ENCODE data around the gene MCU.

Gene MCU

DNA sequence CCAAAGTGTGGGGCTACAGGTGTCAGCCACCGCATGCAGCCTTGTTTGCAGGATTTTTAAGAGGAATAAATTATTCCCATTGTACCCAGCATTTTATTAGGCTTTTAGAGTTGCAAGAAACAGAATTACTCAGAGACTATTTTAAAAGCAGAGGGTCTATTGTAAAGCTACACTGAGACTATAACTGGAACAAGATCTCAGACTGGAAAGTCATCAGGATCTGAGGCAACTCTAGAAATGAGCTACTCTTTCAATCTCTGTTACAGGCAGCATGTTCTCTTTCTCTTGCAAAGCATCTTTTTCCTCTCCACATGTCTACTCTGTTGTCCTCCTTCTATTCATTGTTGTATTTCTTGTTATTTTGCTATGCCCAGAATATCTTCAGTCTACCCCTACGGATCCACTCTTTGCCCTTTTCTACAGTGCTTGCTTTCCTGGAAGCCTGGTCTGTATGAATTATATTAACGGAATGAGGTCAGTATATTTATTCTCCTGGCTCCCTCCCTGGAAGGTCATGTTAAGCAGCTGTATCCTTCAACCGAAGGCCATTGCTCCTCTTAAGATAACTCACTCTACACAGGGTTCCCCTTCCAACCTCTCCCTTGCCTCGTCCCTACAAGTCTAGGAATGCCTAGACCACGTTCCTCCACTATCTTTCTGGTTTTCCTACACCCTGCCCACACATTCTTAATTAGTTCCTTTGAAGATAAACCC lies 38.4 kb upstream of the MCU start:
- Histone ChIP-seq H3K4me1 (ENCODE audit: control extremely low read depth in 1 of 4, control insufficient read depth in 4 of 4, insufficient read depth in 4 of 4, low read length in 3 of 4) (no peaks in the 10 kb centered on the region), H3K27me3 (replicated peaks in 2 of 5; ENCODE audit: control insufficient read depth in 4 of 5, insufficient read depth in 5 of 5, low read length in 4 of 5) (no peaks in the 10 kb centered on the region), H3K4me3 (ENCODE audit: control insufficient read depth in 1 of 7, extremely low read depth in 1 of 7, insufficient read depth in 4 of 7, low read depth in 2 of 7, low read length in 6 of 7) (no peak overlapping the region), H3K36me3 (ENCODE audit: control insufficient read depth in 4 of 4, insufficient read depth in 4 of 4, low read length in 3 of 4) (no peaks in the 10 kb centered on the region), H3K9me3 (ENCODE audit: control extremely low read depth in 1 of 5, control insufficient read depth in 4 of 5, insufficient read depth in 2 of 5, low read depth in 1 of 5, low read length in 4 of 5) (no peaks in the 10 kb centered on the region), H3K27ac (ENCODE audit: insufficient read depth in 1 of 2, low read depth in 1 of 2, low read length in 2 of 2, poor library complexity in 1 of 2, severe bottlenecking in 2 of 2) (no peak overlapping the region)
- WGBS (ENCODE audit: insufficient coverage): 80% methylated on average over 3 of the region's 6 CpGs
- ChIA-PET CTCF (no interaction called here), POLR2A (no interaction called here)
- no peak for DNase-seq

DNA sequence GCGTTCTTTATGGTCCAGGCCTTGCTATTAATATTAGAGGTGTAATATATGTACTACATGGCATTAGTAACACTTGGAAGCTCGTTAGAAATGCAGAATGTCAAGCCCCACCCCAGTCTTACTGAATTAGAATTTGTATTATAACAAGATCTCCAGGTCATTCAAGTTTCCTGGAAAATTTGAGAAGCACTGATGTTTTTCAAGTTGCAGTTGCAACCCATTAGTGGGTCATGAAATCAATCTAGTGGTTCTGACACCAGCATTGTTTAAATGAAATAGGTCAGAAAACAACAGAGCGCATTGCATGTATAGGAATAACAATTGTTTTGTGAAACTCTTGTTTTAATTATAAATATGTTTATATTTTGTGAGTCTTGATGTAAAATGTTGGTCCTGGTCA lies 37.2 kb upstream of the MCU start:
- WGBS (ENCODE audit: insufficient coverage): no CpG with 5 or more reads among the region's 3 CpGs
- CTCF ChIA-PET: no interaction called here
- H3K4me3 ChIP-seq (ENCODE audit: control insufficient read depth in 1 of 7, extremely low read depth in 1 of 7, insufficient read depth in 4 of 7, low read depth in 2 of 7, low read length in 6 of 7): no peak overlapping the region
- H3K27ac ChIP-seq (ENCODE audit: insufficient read depth in 1 of 2, low read depth in 1 of 2, low read length in 2 of 2, poor library complexity in 1 of 2, severe bottlenecking in 2 of 2): no peak overlapping the region
- no peaks in the 10 kb centered on the region for H3K27me3 ChIP-seq (replicated peaks in 2 of 5; ENCODE audit: control insufficient read depth in 4 of 5, insufficient read depth in 5 of 5, low read length in 4 of 5)
- POLR2A ChIA-PET: no interaction called here
- H3K9me3 ChIP-seq (ENCODE audit: control extremely low read depth in 1 of 5, control insufficient read depth in 4 of 5, insufficient read depth in 2 of 5, low read depth in 1 of 5, low read length in 4 of 5): no peaks in the 10 kb centered on the region
- no peaks in the 10 kb centered on the region for H3K4me1 ChIP-seq (ENCODE audit: control extremely low read depth in 1 of 4, control insufficient read depth in 4 of 4, insufficient read depth in 4 of 4, low read length in 3 of 4)
- no peak for DNase-seq
- no peaks in the 10 kb centered on the region for H3K36me3 ChIP-seq (ENCODE audit: control insufficient read depth in 4 of 4, insufficient read depth in 4 of 4, low read length in 3 of 4)

DNA sequence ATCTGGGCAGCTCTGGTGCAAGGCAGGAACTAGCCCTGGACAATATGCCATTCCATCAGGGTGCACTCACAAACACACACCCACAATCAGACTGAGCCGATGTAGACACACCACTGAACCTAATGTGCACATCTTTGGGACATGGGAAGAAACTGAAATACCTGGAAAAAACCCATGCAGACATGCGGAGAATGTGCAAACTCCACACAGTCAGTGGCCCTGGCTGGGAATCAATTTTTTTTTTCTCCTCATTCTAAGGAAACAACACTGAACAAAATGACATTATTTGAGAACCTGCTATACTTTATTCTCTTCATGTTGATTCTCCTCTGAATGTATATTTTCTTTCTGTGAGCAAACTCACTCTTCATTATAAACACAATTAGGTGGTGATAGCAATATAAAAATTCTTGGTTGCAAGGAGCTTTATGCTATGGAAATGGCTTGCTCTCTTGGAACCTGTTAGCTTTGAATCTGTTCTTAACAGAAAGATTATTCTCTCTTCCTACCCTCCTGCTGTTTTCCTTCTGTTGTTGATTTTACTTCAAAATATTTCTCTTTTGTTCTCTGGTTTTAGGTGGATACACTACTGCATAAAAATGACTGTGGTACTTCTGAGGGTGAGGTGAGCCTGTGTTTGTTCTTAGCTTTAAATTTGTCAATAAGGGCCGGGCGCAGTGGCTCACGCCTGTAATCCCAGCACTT lies 33.1 kb upstream of the MCU start:
- Histone ChIP-seq H3K4me1 (ENCODE audit: control extremely low read depth in 1 of 4, control insufficient read depth in 4 of 4, insufficient read depth in 4 of 4, low read length in 3 of 4) (no peaks in the 10 kb centered on the region), H3K9me3 (ENCODE audit: control extremely low read depth in 1 of 5, control insufficient read depth in 4 of 5, insufficient read depth in 2 of 5, low read depth in 1 of 5, low read length in 4 of 5) (no peaks in the 10 kb centered on the region), H3K36me3 (ENCODE audit: control insufficient read depth in 4 of 4, insufficient read depth in 4 of 4, low read length in 3 of 4) (no peaks in the 10 kb centered on the region), H3K27ac (ENCODE audit: insufficient read depth in 1 of 2, low read depth in 1 of 2, low read length in 2 of 2, poor library complexity in 1 of 2, severe bottlenecking in 2 of 2) (no peak overlapping the region), H3K27me3 (replicated peaks in 2 of 5; ENCODE audit: control insufficient read depth in 4 of 5, insufficient read depth in 5 of 5, low read length in 4 of 5) (no peaks in the 10 kb centered on the region), H3K4me3 (ENCODE audit: control insufficient read depth in 1 of 7, extremely low read depth in 1 of 7, insufficient read depth in 4 of 7, low read depth in 2 of 7, low read length in 6 of 7) (no peak overlapping the region)
- POLR2A ChIA-PET: no interaction called here
- WGBS (ENCODE audit: insufficient coverage): 100% methylated on average over 2 of the region's 5 CpGs
- CTCF ChIA-PET: no interaction called here
- no peak for DNase-seq

DNA sequence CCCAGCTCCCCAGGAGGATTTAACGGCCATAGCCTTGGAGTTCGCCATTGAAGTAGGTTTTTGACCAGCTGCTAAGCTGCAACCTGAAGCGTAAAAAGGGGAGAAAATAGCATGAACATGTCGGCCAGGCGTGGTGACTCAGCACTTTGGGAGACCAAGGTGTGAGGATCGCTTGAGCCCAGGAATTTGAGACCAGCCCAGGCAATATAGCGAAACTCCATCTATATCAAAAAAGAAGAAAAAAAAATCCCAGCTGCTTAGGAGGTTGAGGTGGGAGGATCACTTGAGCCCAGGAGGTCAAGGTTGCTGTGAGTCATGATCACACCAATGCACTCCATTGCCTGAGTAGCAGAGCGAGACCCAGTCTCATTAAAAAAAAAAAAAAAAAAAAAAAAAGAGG lies 32.2 kb upstream of the MCU start:
- no peak for DNase-seq

DNA sequence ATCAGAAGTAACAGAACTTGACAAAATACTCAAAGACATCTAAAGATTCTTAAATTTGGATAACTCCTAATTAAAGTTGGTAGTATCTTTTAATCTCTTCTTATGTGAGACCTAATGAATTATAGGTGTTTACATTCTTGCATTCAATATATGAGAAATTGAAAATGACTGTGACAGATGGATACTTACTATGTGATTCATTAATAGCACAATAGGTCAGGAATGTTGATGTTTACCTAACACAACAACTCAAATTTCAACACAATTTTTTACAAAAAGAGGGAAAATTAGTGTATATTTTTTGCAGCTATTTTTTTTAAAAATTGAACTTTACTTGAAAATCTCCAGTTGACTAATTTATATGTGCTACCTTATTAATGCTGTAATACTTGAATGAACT lies 31.7 kb upstream of the MCU start:
- H3K4me1 ChIP-seq (ENCODE audit: control extremely low read depth in 1 of 4, control insufficient read depth in 4 of 4, insufficient read depth in 4 of 4, low read length in 3 of 4): no peaks in the 10 kb centered on the region
- no peak overlapping the region for H3K4me3 ChIP-seq (ENCODE audit: control insufficient read depth in 1 of 7, extremely low read depth in 1 of 7, insufficient read depth in 4 of 7, low read depth in 2 of 7, low read length in 6 of 7)
- H3K9me3 ChIP-seq (ENCODE audit: control extremely low read depth in 1 of 5, control insufficient read depth in 4 of 5, insufficient read depth in 2 of 5, low read depth in 1 of 5, low read length in 4 of 5): no peaks in the 10 kb centered on the region
- ChIA-PET CTCF (no interaction called here), POLR2A (interaction anchor here (0.6 kb wide), 1 partner anchor 62 kb away, joined by 5 read pairs; no protein-coding TSS in a partner anchor)
- no peaks in the 10 kb centered on the region for H3K27me3 ChIP-seq (replicated peaks in 2 of 5; ENCODE audit: control insufficient read depth in 4 of 5, insufficient read depth in 5 of 5, low read length in 4 of 5)
- DNase-seq: no peak
- no peaks in the 10 kb centered on the region for H3K36me3 ChIP-seq (ENCODE audit: control insufficient read depth in 4 of 4, insufficient read depth in 4 of 4, low read length in 3 of 4)
- H3K27ac ChIP-seq (ENCODE audit: insufficient read depth in 1 of 2, low read depth in 1 of 2, low read length in 2 of 2, poor library complexity in 1 of 2, severe bottlenecking in 2 of 2): no peak overlapping the region

More for the DNA sequence above, 32.2 kb upstream of the MCU start:
- Histone ChIP-seq H3K27ac (ENCODE audit: insufficient read depth in 1 of 2, low read depth in 1 of 2, low read length in 2 of 2, poor library complexity in 1 of 2, severe bottlenecking in 2 of 2) (no peak overlapping the region), H3K36me3 (ENCODE audit: control insufficient read depth in 4 of 4, insufficient read depth in 4 of 4, low read length in 3 of 4) (no peaks in the 10 kb centered on the region), H3K4me1 (ENCODE audit: control extremely low read depth in 1 of 4, control insufficient read depth in 4 of 4, insufficient read depth in 4 of 4, low read length in 3 of 4) (no peaks in the 10 kb centered on the region), H3K9me3 (ENCODE audit: control extremely low read depth in 1 of 5, control insufficient read depth in 4 of 5, insufficient read depth in 2 of 5, low read depth in 1 of 5, low read length in 4 of 5) (no peaks in the 10 kb centered on the region), H3K27me3 (replicated peaks in 2 of 5; ENCODE audit: control insufficient read depth in 4 of 5, insufficient read depth in 5 of 5, low read length in 4 of 5) (no peaks in the 10 kb centered on the region), H3K4me3 (ENCODE audit: control insufficient read depth in 1 of 7, extremely low read depth in 1 of 7, insufficient read depth in 4 of 7, low read depth in 2 of 7, low read length in 6 of 7) (no peak overlapping the region)
- ChIA-PET POLR2A (interaction anchor here (0.6 kb wide), 1 partner anchor 63 kb away, joined by 5 read pairs; no protein-coding TSS in a partner anchor), CTCF (no interaction called here)
- 100% methylated on average over 2 of the region's 8 CpGs for WGBS (ENCODE audit: insufficient coverage)

DNA sequence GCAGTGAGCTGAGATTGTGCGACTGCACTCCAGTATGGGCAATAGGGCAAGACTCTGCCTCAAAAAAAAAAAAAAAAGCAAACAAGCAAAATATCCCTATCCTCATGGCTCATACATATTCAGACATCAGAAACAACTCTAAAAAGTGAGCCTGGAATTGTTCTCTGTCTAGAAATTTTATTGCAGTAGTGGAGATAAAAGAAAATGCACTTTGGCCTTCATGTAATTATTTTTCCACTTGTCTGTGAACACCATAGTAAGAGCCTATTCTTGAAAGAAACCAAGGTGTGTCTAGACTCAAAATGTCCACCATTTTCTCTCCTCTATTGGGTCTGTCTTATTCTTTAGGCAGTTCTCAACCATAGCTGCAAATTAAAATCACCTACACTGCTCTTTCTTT lies 30.5 kb upstream of the MCU start:
- H3K4me3 ChIP-seq (ENCODE audit: control insufficient read depth in 1 of 7, extremely low read depth in 1 of 7, insufficient read depth in 4 of 7, low read depth in 2 of 7, low read length in 6 of 7): no peak overlapping the region
- ChIA-PET POLR2A (no interaction called here), CTCF (no interaction called here)
- H3K27ac ChIP-seq (ENCODE audit: insufficient read depth in 1 of 2, low read depth in 1 of 2, low read length in 2 of 2, poor library complexity in 1 of 2, severe bottlenecking in 2 of 2): no peak overlapping the region
- H3K27me3 ChIP-seq (replicated peaks in 2 of 5; ENCODE audit: control insufficient read depth in 4 of 5, insufficient read depth in 5 of 5, low read length in 4 of 5): no peaks in the 10 kb centered on the region
- no peaks in the 10 kb centered on the region for H3K4me1 ChIP-seq (ENCODE audit: control extremely low read depth in 1 of 4, control insufficient read depth in 4 of 4, insufficient read depth in 4 of 4, low read length in 3 of 4)
- no peaks in the 10 kb centered on the region for H3K36me3 ChIP-seq (ENCODE audit: control insufficient read depth in 4 of 4, insufficient read depth in 4 of 4, low read length in 3 of 4)
- H3K9me3 ChIP-seq (ENCODE audit: control extremely low read depth in 1 of 5, control insufficient read depth in 4 of 5, insufficient read depth in 2 of 5, low read depth in 1 of 5, low read length in 4 of 5): no peaks in the 10 kb centered on the region
- DNase-seq: no peak
- no CpG with 5 or more reads among the region's 1 CpG for WGBS (ENCODE audit: insufficient coverage)

DNA sequence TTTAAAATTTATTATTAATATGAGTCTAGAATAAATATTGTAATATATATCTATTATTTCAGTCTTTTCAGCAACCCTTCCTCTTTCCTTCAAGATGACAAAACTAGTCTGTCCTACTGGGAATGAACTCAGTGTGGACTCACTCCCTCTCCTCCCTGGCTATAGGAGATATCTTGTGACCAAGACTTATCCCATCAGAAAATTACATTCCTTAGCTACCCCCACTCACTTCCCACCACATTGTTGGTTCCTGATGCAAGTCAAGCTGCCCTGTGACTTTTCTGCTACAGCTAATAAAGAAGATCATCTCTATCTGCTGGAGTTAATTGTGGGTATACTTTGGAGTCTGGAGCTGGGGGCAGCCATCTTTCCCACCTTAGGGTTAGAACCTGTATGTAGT lies 28.0 kb upstream of the MCU start:
- CTCF ChIA-PET: no interaction called here
- no peak for DNase-seq
- Histone ChIP-seq H3K4me1 (ENCODE audit: control extremely low read depth in 1 of 4, control insufficient read depth in 4 of 4, insufficient read depth in 4 of 4, low read length in 3 of 4) (no peaks in the 10 kb centered on the region), H3K36me3 (ENCODE audit: control insufficient read depth in 4 of 4, insufficient read depth in 4 of 4, low read length in 3 of 4) (no peaks in the 10 kb centered on the region), H3K4me3 (ENCODE audit: control insufficient read depth in 1 of 7, extremely low read depth in 1 of 7, insufficient read depth in 4 of 7, low read depth in 2 of 7, low read length in 6 of 7) (no peak overlapping the region), H3K27ac (ENCODE audit: insufficient read depth in 1 of 2, low read depth in 1 of 2, low read length in 2 of 2, poor library complexity in 1 of 2, severe bottlenecking in 2 of 2) (no peak overlapping the region), H3K27me3 (replicated peaks in 2 of 5; ENCODE audit: control insufficient read depth in 4 of 5, insufficient read depth in 5 of 5, low read length in 4 of 5) (no peaks in the 10 kb centered on the region), H3K9me3 (ENCODE audit: control extremely low read depth in 1 of 5, control insufficient read depth in 4 of 5, insufficient read depth in 2 of 5, low read depth in 1 of 5, low read length in 4 of 5) (no peaks in the 10 kb centered on the region)
- POLR2A ChIA-PET: no interaction called here

Measured in common myeloid progenitor, CD34-positive (primary cell).